GM18873 (cell line): ENCODE data around the gene UBR7.
"Not testable (repeated sequence)": the region's sequence is repeated elsewhere in the genome, so short reads cannot be mapped to it uniquely, and the experiment has no call there.

Source experiments
- ATAC-seq: cut with Tn5 transposase; IDR thresholded peaks from one replicate; pipeline ENCODE4 v1.9.1; 2021; ENCODE audit warnings: mild to moderate bottlenecking, moderate library complexity, moderate number of reproducible peaks; ENCODE audit not compliant: unreplicated experiment, low FRiP score

Gene UBR7

DNA sequence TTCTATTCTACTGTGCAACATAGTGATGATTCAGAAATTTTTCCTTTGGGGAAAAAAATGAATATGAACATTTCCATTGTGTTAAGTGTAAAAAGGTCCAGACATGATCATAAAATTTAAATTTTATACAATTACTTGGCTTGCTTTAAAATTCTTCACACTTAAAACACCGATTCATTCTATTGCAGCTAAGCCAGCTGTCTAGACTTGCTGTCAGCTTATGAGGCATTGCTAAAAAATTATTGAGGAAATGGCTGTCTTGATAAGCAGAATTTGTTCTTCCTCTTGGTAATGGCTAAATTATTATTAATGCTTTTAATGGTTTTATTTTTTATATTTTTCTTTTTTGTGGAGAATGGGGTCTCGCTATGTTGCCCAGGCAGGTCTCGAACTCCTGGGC is 20.1 kb upstream of the UBR7 start:
- ATAC-seq = no peak

DNA sequence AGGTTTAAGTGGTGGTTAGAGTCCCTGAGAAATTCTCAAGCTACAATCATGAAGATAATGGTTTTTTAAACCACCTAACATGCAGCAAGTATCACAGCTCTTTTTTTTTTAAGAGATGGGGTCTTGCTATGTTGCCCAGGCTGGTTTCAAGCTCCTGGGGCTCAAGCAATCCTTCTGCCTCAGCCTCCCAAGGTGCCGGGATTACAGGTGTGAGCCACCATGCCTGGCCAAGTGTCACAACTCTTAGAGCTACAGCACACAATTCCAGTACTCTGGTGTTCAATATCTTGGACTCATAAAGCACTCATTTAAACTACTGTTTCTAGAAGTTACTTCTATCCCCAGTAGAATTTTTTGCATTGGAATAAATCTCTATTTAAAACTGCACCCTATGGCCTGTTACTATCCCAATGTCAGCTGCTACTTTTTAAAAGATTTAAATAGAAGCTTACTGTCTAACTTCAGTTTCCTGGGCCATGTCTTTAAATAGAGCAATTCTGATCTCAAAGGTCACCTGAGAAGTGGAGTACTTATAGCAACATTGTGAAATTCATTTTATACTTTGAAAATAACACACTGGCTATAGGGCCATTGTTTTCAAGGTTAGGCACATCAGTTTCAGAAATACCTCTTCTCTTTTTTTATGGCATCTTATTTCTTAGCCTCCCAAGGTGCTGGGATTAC is 11.6 kb upstream of the UBR7 start:
- no peak for ATAC-seq

- no peak for ATAC-seq
Observed at GRCh38 chr14:93199031-93199430, 8.0 kb upstream of the UBR7 start.

DNA sequence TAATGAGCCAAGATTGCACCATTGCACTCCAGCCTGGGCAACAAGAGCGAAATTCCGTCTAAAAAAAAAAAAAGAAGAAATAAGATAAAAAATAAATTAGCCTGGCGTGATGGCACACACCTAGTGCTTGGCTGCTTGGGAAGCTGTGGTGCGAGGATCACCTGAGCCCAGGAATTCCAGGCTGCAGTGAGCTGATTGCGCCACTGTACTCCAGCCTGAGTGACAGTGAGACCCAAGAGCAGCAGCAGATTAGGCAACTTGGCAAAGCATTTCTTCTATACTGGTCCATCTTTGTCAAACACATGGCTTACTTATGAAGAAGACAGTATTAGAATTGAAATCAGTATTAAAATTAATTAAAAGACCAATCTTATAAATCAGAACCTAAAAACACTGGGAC is 6.5 kb upstream of the UBR7 start:
- ATAC-seq = no peak

DNA sequence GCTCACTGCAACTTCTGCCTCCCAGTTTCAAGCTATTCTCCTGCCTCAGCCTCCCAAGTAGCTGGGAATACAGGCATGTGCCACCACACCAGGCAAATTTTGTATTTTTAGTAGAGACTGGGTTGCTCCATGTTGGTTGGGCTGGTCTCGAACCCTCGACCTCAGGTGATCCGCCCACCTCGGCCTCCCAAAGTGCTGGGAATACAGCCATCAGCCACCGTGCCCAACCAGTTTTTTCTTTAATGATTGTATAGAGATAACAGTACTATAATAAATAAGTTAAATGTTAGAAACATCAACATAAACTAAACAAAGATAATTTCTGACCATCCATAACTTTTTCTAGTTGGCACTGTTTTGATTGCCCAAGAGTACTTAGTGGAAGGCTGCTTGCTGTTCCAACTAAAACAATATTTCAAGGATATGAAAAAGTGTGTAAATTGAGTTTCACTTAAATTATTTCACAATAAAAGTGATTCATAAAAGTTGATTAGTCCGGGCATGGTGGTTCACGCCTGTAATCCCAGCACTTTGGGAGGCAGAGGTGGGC is 5.8 kb upstream of the UBR7 start:
- ATAC-seq = no peak

DNA sequence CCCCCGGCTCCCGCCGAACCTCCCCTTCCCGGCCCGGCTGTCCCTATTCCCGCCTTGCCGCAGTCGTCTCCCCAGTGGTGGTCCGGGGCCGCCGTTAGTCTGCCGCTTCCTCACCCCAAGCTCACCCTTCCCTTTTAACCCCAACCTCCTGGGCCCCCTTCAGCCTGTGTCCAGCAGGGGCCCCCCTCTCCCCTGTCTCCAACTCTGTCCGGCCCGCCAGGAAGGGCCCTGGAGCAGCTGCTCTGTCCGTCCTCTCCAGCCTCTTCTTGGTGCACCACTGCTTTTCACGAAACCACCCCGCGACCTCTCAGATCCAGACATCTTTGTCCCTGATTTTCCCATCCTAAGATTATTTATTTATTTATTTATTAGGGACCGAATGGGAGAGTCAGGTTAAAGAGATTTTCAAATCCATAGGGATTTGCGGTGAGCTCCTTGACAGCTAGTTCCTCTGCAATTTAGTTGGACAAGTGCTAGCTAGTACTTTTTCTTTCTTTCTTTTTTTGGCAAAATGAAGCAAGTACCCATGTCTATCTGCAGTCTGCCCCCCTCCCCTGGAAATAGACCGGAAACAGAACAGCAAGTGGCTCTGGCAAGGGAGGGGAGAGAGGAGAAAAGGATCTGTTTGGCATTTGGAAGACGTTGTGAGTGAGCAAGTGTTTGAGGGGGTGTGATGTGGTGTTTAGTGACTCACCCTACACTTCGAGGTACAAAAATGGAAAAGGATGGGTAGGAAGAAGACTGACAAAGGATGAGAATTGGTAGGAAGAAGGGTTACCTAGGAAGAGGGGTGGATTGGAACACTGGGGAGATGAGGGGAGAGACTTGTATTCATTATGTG is 632 bp downstream of the UBR7 start:
- peak; percentile 26 for ATAC-seq

- ATAC-seq = peak; percentile 57
Observed at GRCh38 chr14:93212432-93212831, 5.4 kb downstream of the UBR7 start.

GRCh38 chr14:93214598-93214997 is 7.5 kb downstream of the UBR7 start:
- ATAC-seq = no peak

DNA sequence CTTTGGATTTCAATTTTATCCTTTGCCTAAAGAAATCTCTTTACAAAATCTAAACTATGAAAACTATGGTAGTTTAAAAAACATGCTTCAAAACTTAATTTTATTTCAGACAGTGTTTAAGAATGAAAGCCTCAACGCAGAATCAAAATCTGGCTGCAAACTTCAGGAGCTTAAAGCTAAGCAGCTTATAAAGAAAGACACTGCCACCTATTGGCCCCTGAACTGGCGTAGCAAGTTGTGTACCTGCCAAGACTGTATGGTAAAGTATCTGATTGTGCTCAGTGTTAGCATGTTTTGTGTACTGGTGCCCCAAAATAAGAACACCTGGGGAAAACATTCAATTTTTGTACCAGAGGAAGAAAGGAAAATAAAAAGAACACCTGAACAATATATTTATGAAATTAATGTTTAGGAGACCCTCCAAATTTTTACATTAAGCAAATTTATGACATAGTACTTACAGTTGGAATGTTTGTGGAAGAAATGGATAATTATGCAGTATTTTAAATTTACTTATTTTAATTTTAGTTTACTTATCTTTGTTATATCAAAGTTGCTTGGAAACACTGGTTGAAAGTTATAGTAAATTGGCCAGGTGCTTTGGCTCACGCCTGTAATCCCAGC is 12.2 kb downstream of the UBR7 start:
- no peak for ATAC-seq

DNA sequence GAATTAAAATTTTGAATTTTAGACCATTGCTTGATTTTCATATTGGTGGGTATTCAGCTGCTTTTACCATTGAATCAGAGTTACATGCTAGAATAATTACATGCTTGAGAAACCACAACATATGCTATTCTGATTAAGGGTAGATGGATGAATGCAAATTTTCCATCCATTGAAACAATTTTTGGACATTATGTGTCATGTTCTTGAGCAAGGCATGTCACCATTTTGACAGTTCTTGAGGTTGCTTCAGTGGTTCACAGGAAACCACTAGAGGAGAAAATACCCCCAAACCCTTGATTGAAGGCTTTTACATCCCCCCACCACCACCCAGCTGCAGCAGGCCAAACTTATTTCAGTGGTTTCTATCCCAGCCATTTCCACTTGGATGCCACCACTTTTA is 13.5 kb downstream of the UBR7 start:
- no peak for ATAC-seq

DNA sequence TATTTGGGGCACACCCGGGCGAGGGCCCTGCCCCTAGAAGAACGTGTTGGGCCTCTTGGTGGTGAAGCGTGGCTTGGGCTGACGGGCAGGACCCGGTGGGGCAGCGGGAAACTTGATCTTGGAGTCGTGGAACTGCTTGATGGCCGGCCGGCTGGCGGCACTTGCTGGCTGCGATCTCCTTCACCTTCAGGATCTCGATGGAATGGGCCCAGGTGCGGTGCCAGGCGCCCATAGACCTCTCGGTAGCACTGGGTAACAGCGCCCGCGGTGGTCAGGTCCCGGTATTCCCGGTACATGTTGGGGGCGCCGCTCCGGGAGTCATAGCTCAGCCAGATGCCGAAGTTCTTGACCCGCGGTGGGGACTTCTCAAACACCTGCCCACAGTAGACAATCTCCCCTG is 16.5 kb downstream of the UBR7 start:
- ATAC-seq = no peak

DNA sequence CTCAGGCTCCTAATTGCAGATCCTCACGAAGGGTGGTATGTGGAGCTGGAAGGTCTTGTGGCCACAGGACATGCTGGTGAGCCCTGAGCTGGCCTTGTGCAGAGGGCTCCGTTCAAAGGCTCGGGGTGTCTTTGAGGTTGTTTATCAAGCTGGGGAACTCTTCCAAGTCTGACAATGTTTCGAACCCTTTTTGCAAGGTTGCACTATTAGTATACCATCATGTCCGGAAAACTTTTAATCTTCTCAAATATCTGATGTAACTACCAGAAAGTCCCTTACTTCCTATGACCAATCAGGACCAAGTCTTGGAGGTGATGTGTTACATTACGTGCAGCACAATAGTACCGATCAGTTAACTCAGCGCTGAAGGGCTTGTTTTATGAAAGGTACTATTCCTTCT is 21.5 kb downstream of the UBR7 start:
- no peak for ATAC-seq

GRCh38 chr14:93230539-93230938 is 23.5 kb downstream of the UBR7 start:
- no peak for ATAC-seq

- no peak for ATAC-seq
Observed at GRCh38 chr14:93231129-93231979, 24.3 kb downstream of the UBR7 start.

DNA sequence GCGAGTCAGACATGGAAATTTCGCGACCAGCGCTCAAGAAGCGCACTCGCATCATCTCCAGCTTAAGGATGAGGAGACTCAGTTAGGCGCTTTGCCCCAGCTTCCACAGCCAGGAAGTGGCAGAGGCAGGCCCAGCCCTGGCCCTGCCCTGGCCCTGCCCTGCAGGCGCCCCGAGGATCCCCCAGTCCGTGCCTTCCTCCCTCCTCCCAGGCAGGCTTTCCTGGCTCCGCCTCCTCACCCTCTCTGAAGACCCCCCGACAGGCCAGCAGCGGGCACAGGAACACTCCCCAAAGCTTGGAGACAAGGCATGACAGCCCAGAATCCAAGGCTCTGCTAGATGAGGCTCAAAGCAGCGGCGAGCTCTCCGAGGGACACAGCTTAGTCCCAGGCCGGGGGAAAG is 25.1 kb downstream of the UBR7 start:
- ATAC-seq = no peak

DNA sequence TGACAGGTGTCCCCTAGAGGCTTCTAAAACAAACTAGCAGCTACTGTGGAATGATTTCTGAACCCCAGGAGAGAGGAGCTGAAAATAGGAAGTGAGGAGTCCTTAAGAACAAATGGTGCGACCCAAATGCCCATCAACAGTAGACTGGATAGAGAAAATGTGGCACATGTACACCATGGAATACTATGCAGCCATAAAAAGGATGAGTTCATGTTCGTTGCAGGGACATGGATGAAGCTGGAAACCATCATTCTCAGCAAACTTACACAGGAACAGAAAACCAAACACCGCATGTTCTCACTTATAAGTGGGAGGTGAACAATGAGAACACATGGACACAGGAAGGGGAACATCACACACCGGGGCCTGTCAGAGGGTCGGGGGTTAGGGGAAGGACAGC is 26.0 kb downstream of the UBR7 start:
- not testable (repeated sequence) for ATAC-seq

- no peak for ATAC-seq
Observed at GRCh38 chr14:93234798-93235197, 27.7 kb downstream of the UBR7 start.

GRCh38 chr14:93239869-93240677 is 33.0 kb downstream of the UBR7 start:
- ATAC-seq = no peak

GRCh38 chr14:93240678-93241000 is 33.6 kb downstream of the UBR7 start:
- no peak for ATAC-seq
